GM12878 (cell line): Measurements from ENCODE around the gene TRABD2B. TPM values are rescaled to one million over a fixed set of nuclear protein-coding genes. Genes with fewer than 3 reads are reported as not detected.

Experiments
- ATAC-seq: fragments of 200-7000 bp; cut with Tn5 transposase; 3 replicates; pipeline ENCODE4 v1.9.1; 2020; ENCODE audit warnings: mild to moderate bottlenecking, moderate library complexity
- BruUV-seq: library from RNA; stranded (reverse); fragments of 400-500 nt; replicated peaks from 2 replicates; lab custom pipeline; 2021; lab: Mats Ljungman, UMichigan
- CTCF ChIA-PET: fragments of 300-600 bp; sonication (Branson Sonifier 250); formaldehyde crosslinking; extraction: SDS; loops from one replicate; lab custom pipeline; 2021; ENCODE audit warnings: inconsistent platforms; lab: Yijun Ruan, JAX
- POLR2A ChIA-PET: fragments of 350-600 bp; formaldehyde crosslinking; extraction: SDS; loops from one replicate; lab custom pipeline; 2021; ENCODE audit warnings: inconsistent platforms; lab: Charles Lee
- RAD21 ChIA-PET: fragments of 300-600 bp; sonication (Branson Sonifier 250); formaldehyde crosslinking; loops from one replicate; lab custom pipeline; 2023; ENCODE audit warnings: antibody characterized with exemption; ENCODE audit not compliant: unreplicated experiment; lab: Charles Lee
- SMC1A ChIA-PET: fragments of 300-600 bp; sonication (Branson Sonifier 250); formaldehyde crosslinking; loops from one replicate; lab custom pipeline; 2023; ENCODE audit not compliant: unreplicated experiment, uncharacterized antibody; lab: Charles Lee
- DNase-seq: peaks from one replicate; pipeline ENCODE4 v3.0.0-alpha.2; 2011; ENCODE audit warnings: low read depth, low spot score
- FAIRE-seq: peaks from 3 replicates; lab custom pipeline; 2011; peaks lifted over from hg19 to GRCh38; lab: Jason Lieb, UNC
- H2AFZ ChIP-seq: 2 replicates; pipeline ENCODE4 v1.6.0; 2011; ENCODE audit warnings: low read depth, low read length, control low read depth; ENCODE audit not compliant: control insufficient read depth
- H3K27ac ChIP-seq: 2 replicates; pipeline ENCODE4 v1.5.1; 2011; ENCODE audit warnings: control low read depth; ENCODE audit not compliant: control insufficient read depth, insufficient read depth
- H3K27me3 ChIP-seq, 2 experiments: replicated peaks in 1 of 2; 2 replicates each; pipeline versions ENCODE4 v1.6.0 to v1.6.1; 2011; ENCODE audit warnings: low read length in 1 of 2; ENCODE audit not compliant: control insufficient read depth in 2 of 2, insufficient read depth in 2 of 2
- H3K36me3 ChIP-seq, 2 experiments: 2 replicates each; pipeline ENCODE4 v1.5.1; 2011; ENCODE audit warnings: low read length in 1 of 2; ENCODE audit not compliant: control insufficient read depth in 2 of 2, insufficient read depth in 2 of 2
- H3K4me1 ChIP-seq: 2 replicates; pipeline ENCODE4 v1.6.1; 2011; ENCODE audit warnings: mild to moderate bottlenecking, low read length, moderate library complexity, mixed read lengths; ENCODE audit not compliant: control insufficient read depth, insufficient read depth
- H3K4me2 ChIP-seq: 2 replicates; pipeline ENCODE4 v1.6.0; 2011; ENCODE audit warnings: control low read depth; ENCODE audit not compliant: control insufficient read depth, insufficient read depth
- H3K4me3 ChIP-seq: fragments of 200-600 bp; sonication (generic); 2 replicates; pipeline ENCODE4 v1.5.1; 2016
- H3K79me2 ChIP-seq: 2 replicates; pipeline ENCODE4 v1.6.0; 2011; ENCODE audit warnings: low read length; ENCODE audit not compliant: control insufficient read depth, insufficient read depth
- H3K9ac ChIP-seq: 2 replicates; pipeline ENCODE4 v1.8.0; 2011; ENCODE audit warnings: low read length, control low read depth, mixed read lengths; ENCODE audit not compliant: control insufficient read depth, insufficient read depth
- H3K9me3 ChIP-seq: replicated peaks from 3 replicates; pipeline ENCODE4 v1.5.1; 2011; ENCODE audit warnings: mild to moderate bottlenecking, low read length; ENCODE audit not compliant: control insufficient read depth, insufficient read depth
- H4K20me1 ChIP-seq: 2 replicates; pipeline ENCODE4 v1.6.0; 2011; ENCODE audit not compliant: control insufficient read depth, insufficient read depth
- CBX3 ChIP-seq: fragments of 200-600 bp; sonication (generic); IDR thresholded peaks from 2 replicates; pipeline ENCODE4 v1.6.1; 2016; ENCODE audit warnings: low read depth, borderline replicate concordance
- CREM ChIP-seq: IDR thresholded peaks from 2 replicates; pipeline ENCODE4 v1.6.1; 2014; ENCODE audit warnings: antibody characterized with exemption, low read depth
- MTA2 ChIP-seq: fragments of 450-650 bp; IDR thresholded peaks from 2 replicates; pipeline ENCODE4 v1.6.1; 2016; ENCODE audit warnings: low read depth, mild to moderate bottlenecking, moderate library complexity
- TARDBP ChIP-seq: IDR thresholded peaks from 2 replicates; pipeline ENCODE4 v1.6.1; 2016; ENCODE audit warnings: borderline replicate concordance
- TBL1XR1 ChIP-seq: IDR thresholded peaks from 2 replicates; pipeline ENCODE4 v1.6.1; 2012; ENCODE audit warnings: low read depth, low read length, improper control_type of control experiment
- WGBS: methylation state at CpG from one replicate; pipeline ENCODE4 v1.1.6; 2016; ENCODE audit warnings: low lambda C conversion rate; ENCODE audit not compliant: insufficient replicate concordance, insufficient coverage; ENCODE audit errors: missing lambda C conversion rate; 5-methylcytosine and 5-hydroxymethylcytosine counted together
- in situ Hi-C: fragments of 300-500 bp; cut with MboI; formaldehyde crosslinking; loops from 9 replicates; pipeline ENCODE4 v1.14.3; 2018; ENCODE audit warnings: mixed read lengths
- intact Hi-C: fragments of 100-400 bp; cut with micrococcal nuclease; formaldehyde crosslinking; loops from one replicate; pipeline ENCODE4 v1.14.2; 2022; ENCODE audit not compliant: unreplicated experiment
- polyA plus RNA-seq, 11 experiments: library from polyadenylated mRNA; depleted of rRNA in 4 of 11; unstranded in 6 of 11; stranded (reverse) in 5 of 11; fragments of >200 nt; fragmentation: Nextera tagmentation in 4 of 11; fragmentation: Illumina TruSeq in 1 of 11; extraction: Ambion mirVana in 4 of 11; extraction: Trizol in 1 of 11; gene quantifications; 1 replicate in 1 of 11; 2 replicates in 10 of 11; pipeline versions ENCODE4 v1.2.1 to v1.2.3, GENCODE V29; 2011 to 2016; ENCODE audit warnings: inconsistent platforms in 2 of 11, missing spikeins in 2 of 11, low read depth in 1 of 11
- total RNA-seq, 4 experiments: library from RNA; depleted of rRNA in 3 of 4; stranded (reverse); fragments of >200 nt in 3 of 4; fragmentation: Illumina TruSeq in 1 of 4; extraction: Trizol in 1 of 4; gene quantifications; 2 replicates each; pipeline versions ENCODE4 v1.2.1 to v1.2.3, GENCODE V29; 2013 to 2021
- TF ChIP-seq, protein P1 (sequence below): fragments of 450-650 bp; IDR thresholded peaks from 2 replicates; pipeline ENCODE4 v1.6.1; 2017; ENCODE audit warnings: mild to moderate bottlenecking, moderate library complexity

Gene TRABD2B
- total and polyA plus RNA-seq, 10 of the 15 experiments (the other 5 are each of a cell fraction or from before 2014, with no cell fraction given): not detected

GRCh38 chr1:47729685-47730084 is 267.5 kb downstream of the TRABD2B start:
- no peaks in the 10 kb centered on the region for H4K20me1 ChIP-seq
- ChIA-PET RAD21 (no interaction called here), CTCF (interaction anchor here (1.1 to 2.7 kb wide), 2 partner anchors 15 to 298 kb away, joined by 3 to 10 read pairs; no protein-coding TSS in a partner anchor), POLR2A (no interaction called here), SMC1A (interaction anchor here (1.5 kb wide), 1 partner anchor 12 kb away, joined by 3 read pairs; no protein-coding TSS in a partner anchor)
- H3K36me3 ChIP-seq: no peaks in the 10 kb centered on the region
- no peaks in the 10 kb centered on the region for H3K9me3 ChIP-seq
- intact Hi-C loops (loop anchor here (5.0 to 10.0 kb wide), 2 partner anchors 292 to 335 kb away; partner anchors contain the start of gene FOXD2), in situ Hi-C loops (no loop called here)
- no peaks in the 10 kb centered on the region for H3K79me2 ChIP-seq
- H3K4me3 ChIP-seq: no peak overlapping the region
- no peak overlapping the region for H3K4me2 ChIP-seq
- no peak overlapping the region for H2AFZ ChIP-seq
- no peaks in the 10 kb centered on the region for H3K4me1 ChIP-seq
- ATAC-seq (no peak), FAIRE-seq (no peak), DNase-seq (no peak)
- no peak overlapping the region for H3K9ac ChIP-seq
- BruUV-seq: no TSS peak
- no peak overlapping the region for H3K27ac ChIP-seq
- TF ChIP-seq TBL1XR1 (no peak), TARDBP (no peak), CBX3 (no peak), MTA2 (no peak), CREM (no peak)
- TF ChIP-seq, protein P1, sequence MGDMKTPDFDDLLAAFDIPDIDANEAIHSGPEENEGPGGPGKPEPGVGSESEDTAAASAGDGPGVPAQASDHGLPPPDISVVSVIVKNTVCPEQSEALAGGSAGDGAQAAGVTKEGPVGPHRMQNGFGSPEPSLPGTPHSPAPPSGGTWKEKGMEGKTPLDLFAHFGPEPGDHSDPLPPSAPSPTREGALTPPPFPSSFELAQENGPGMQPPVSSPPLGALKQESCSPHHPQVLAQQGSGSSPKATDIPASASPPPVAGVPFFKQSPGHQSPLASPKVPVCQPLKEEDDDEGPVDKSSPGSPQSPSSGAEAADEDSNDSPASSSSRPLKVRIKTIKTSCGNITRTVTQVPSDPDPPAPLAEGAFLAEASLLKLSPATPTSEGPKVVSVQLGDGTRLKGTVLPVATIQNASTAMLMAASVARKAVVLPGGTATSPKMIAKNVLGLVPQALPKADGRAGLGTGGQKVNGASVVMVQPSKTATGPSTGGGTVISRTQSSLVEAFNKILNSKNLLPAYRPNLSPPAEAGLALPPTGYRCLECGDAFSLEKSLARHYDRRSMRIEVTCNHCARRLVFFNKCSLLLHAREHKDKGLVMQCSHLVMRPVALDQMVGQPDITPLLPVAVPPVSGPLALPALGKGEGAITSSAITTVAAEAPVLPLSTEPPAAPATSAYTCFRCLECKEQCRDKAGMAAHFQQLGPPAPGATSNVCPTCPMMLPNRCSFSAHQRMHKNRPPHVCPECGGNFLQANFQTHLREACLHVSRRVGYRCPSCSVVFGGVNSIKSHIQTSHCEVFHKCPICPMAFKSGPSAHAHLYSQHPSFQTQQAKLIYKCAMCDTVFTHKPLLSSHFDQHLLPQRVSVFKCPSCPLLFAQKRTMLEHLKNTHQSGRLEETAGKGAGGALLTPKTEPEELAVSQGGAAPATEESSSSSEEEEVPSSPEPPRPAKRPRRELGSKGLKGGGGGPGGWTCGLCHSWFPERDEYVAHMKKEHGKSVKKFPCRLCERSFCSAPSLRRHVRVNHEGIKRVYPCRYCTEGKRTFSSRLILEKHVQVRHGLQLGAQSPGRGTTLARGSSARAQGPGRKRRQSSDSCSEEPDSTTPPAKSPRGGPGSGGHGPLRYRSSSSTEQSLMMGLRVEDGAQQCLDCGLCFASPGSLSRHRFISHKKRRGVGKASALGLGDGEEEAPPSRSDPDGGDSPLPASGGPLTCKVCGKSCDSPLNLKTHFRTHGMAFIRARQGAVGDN: no peak
- TF ChIP-seq, all 136 proteins: peak for 0
- peaks cover 4 to 7% of the 10 kb centered on the region in 2 experiments for H3K27me3 ChIP-seq
- 27% methylated on average over 2 of the region's 2 CpGs for WGBS
